Calu3 (cell line): ENCODE data around the gene APCS. TPM values are rescaled to one million over a fixed set of nuclear protein-coding genes. Genes with fewer than 3 reads are reported as not detected.

ENCODE experiments used
- Bru-seq: library from RNA; stranded (reverse); fragments of 400-500 nt; gene quantifications from one replicate; lab custom pipeline; 2021; lab: Mats Ljungman, UMichigan
- BruChase-seq, 2 experiments: library from RNA; stranded (reverse); fragments of 400-500 nt; gene quantifications; one replicate each; lab custom pipeline; 2021; lab: Mats Ljungman, UMichigan
- BruUV-seq: library from RNA; stranded (reverse); fragments of 400-500 nt; replicated peaks from 2 replicates; lab custom pipeline; 2021; lab: Mats Ljungman, UMichigan
- CTCF ChIA-PET: fragments of 300-600 bp; sonication (Branson Sonifier 250); formaldehyde crosslinking; loops from one replicate; lab custom pipeline; 2022; ENCODE audit warnings: antibody characterized with exemption; lab: Charles Lee
- DNase-seq: peaks from one replicate; pipeline ENCODE4 v3.0.0; 2022
- H3K27ac Mint-ChIP-seq: one replicate; pipeline ENCODE4 v1.8.0; 2022; ENCODE audit warnings: mixed read lengths; ENCODE audit not compliant: unreplicated experiment
- H3K27me3 Mint-ChIP-seq: one replicate; pipeline ENCODE4 v1.8.0; 2022; ENCODE audit warnings: mixed read lengths; ENCODE audit not compliant: unreplicated experiment
- H3K36me3 Mint-ChIP-seq: one replicate; pipeline ENCODE4 v1.8.0; 2022; ENCODE audit warnings: mild to moderate bottlenecking, moderate library complexity, mixed read lengths; ENCODE audit not compliant: insufficient read depth, unreplicated experiment
- H3K4me1 Mint-ChIP-seq: one replicate; pipeline ENCODE4 v1.8.0; 2022; ENCODE audit warnings: mild to moderate bottlenecking, low read depth, mixed read lengths; ENCODE audit not compliant: unreplicated experiment
- H3K4me3 Mint-ChIP-seq: one replicate; pipeline ENCODE4 v1.8.0; 2022; ENCODE audit warnings: mild to moderate bottlenecking, low read depth, moderate library complexity, mixed read lengths; ENCODE audit not compliant: unreplicated experiment
- H3K9me3 Mint-ChIP-seq: one replicate; pipeline ENCODE4 v1.8.0; 2022; ENCODE audit warnings: low read depth, mixed read lengths; ENCODE audit not compliant: unreplicated experiment
- intact Hi-C: fragments of 100-400 bp; cut with micrococcal nuclease; formaldehyde crosslinking; loops from one replicate; pipeline ENCODE4 v1.10.0; 2022; ENCODE audit not compliant: unreplicated experiment
- long read RNA-seq: library from polyadenylated mRNA; stranded (forward); transcript quantifications from one replicate; pipeline ENCODE4 v2.0.0, GENCODE V29; 2022
- total RNA-seq: library from RNA; stranded (reverse); gene quantifications from 2 replicates; pipeline ENCODE4 v1.2.3, GENCODE V29; 2022
- TF ChIP-seq, protein P1 (sequence below): fragments of 200-600 bp; IDR thresholded peaks from one replicate; pipeline ENCODE4 v1.8.0; 2022; ENCODE audit warnings: antibody characterized with exemption; ENCODE audit not compliant: unreplicated experiment

The APCS gene, protein sequence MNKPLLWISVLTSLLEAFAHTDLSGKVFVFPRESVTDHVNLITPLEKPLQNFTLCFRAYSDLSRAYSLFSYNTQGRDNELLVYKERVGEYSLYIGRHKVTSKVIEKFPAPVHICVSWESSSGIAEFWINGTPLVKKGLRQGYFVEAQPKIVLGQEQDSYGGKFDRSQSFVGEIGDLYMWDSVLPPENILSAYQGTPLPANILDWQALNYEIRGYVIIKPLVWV
- total RNA-seq (0.66 TPM in 1 of 2 replicates, not detected in the other), Bru-seq, nascent RNA (not detected), BruChase-seq, experiment 1, labeled RNA remaining after a 6-hour chase (percentile 41 among the genes with signal in this experiment), BruChase-seq, experiment 2, labeled RNA remaining after a 2-hour chase (percentile 22 among the genes with signal in this experiment)
- long read RNA-seq, result 0 reads

GRCh38 chr1:159587461-159587951 lies at the start of gene APCS:
TSS of gene APCS (plus strand) at chr1:159587826. CDS start at chr1:159587922, 96 bp downstream.
- BruUV-seq, result no TSS peak
- TF ChIP-seq, protein P1, sequence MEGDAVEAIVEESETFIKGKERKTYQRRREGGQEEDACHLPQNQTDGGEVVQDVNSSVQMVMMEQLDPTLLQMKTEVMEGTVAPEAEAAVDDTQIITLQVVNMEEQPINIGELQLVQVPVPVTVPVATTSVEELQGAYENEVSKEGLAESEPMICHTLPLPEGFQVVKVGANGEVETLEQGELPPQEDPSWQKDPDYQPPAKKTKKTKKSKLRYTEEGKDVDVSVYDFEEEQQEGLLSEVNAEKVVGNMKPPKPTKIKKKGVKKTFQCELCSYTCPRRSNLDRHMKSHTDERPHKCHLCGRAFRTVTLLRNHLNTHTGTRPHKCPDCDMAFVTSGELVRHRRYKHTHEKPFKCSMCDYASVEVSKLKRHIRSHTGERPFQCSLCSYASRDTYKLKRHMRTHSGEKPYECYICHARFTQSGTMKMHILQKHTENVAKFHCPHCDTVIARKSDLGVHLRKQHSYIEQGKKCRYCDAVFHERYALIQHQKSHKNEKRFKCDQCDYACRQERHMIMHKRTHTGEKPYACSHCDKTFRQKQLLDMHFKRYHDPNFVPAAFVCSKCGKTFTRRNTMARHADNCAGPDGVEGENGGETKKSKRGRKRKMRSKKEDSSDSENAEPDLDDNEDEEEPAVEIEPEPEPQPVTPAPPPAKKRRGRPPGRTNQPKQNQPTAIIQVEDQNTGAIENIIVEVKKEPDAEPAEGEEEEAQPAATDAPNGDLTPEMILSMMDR, result no peak
- Mint-ChIP-seq H3K27ac (no peak within 1 kb of the TSS), H3K36me3 (no peaks in the 10 kb centered on the region), H3K27me3 (no peaks in the 10 kb centered on the region), H3K4me1 (peaks cover 8% of the 10 kb centered on the region), H3K9me3 (peaks cover 15% of the 10 kb centered on the region), H3K4me3 (no peak within 1 kb of the TSS)
- CTCF ChIA-PET, result interaction anchor here (1.3 kb wide), 1 partner anchor 10 kb away, joined by 3 read pairs; no protein-coding TSS in a partner anchor
- intact Hi-C loops, result no loop called here
- DNase-seq, result no peak

DNA sequence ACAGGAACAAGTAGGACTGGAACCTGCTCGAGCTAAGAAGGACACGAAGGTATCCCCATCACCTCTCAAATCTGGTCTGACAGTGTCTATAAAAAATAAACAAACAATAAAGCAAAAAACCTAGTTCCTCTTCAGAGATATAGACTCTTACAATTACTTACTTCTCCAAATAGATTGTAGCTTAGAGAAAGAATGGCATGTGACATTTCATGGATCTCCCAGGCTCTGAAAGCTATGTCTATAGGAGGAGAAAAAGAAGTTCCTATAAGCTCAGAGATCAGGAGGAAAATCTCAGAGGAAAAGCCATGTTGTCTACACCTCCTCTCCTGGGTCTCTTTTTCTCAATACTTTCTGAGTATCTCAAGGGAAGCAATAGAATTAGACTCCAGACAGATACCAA lies 39.5 kb upstream of the APCS start:
- Mint-ChIP-seq H3K4me1 (no peaks in the 10 kb centered on the region), H3K9me3 (no peaks in the 10 kb centered on the region), H3K27me3 (no peaks in the 10 kb centered on the region), H3K36me3 (no peaks in the 10 kb centered on the region), H3K4me3 (no peak overlapping the region), H3K27ac (no peak overlapping the region)
- BruUV-seq, result no TSS peak
- CTCF ChIA-PET, result no interaction called here
- intact Hi-C loops, result no loop called here
- no peak for DNase-seq
- TF ChIP-seq, protein P1, result no peak

DNA sequence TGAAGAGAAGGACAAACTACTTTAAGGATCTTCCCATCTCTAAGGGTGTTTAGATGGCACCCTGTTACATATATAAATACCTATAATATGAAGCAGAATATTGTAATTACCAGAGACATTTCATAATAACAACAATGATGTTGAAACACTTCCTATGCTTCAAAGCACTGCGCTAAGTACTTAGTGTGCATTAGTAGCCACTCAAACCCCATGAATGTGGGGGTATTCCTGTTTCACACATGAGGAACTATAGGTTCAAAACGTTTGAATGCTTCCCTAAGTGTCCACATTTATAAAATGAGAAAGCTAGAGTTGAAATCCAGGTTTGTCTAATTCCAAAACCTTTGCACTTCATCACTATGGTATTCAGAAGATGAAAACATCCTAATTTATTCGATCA lies 33.4 kb upstream of the APCS start:
- no peak for DNase-seq
- Mint-ChIP-seq H3K9me3 (peaks cover 2% of the 10 kb centered on the region), H3K4me3 (no peak overlapping the region), H3K4me1 (peaks cover 20% of the 10 kb centered on the region), H3K27me3 (no peaks in the 10 kb centered on the region), H3K36me3 (no peaks in the 10 kb centered on the region), H3K27ac (no peak overlapping the region)
- no TSS peak for BruUV-seq
- intact Hi-C loops, result no loop called here
- TF ChIP-seq, protein P1, result no peak
- CTCF ChIA-PET, result no interaction called here

GRCh38 chr1:159554696-159555095 lies 32.9 kb upstream of the APCS start:
- no peaks in the 10 kb centered on the region for H3K36me3 Mint-ChIP-seq
- no peak overlapping the region for H3K27ac Mint-ChIP-seq
- intact Hi-C loops, result loop anchor here (5.0 kb wide), 1 partner anchor 43 kb away; no protein-coding TSS in a partner anchor
- no peak for DNase-seq
- BruUV-seq, result no TSS peak
- CTCF ChIA-PET, result no interaction called here
- no peak overlapping the region for H3K4me3 Mint-ChIP-seq
- TF ChIP-seq, protein P1, result no peak
- no peaks in the 10 kb centered on the region for H3K27me3 Mint-ChIP-seq
- H3K9me3 Mint-ChIP-seq, result peaks cover 2% of the 10 kb centered on the region
- H3K4me1 Mint-ChIP-seq, result peaks cover 20% of the 10 kb centered on the region
